HFFc6 (cell line): ENCODE measurements around the gene SLC8A1. TPM values are rescaled to one million over a fixed set of nuclear protein-coding genes. Genes with fewer than 3 reads are reported as not detected.

ENCODE experiments used
- DNase-seq: peaks from one replicate; pipeline ENCODE4 v3.0.0-alpha.2; 2018
- H3K27ac Mint-ChIP-seq: 2 replicates; pipeline ENCODE4 v1.8.0; 2020; ENCODE audit warnings: mild to moderate bottlenecking, mixed read lengths
- H3K27me3 Mint-ChIP-seq: 2 replicates; pipeline ENCODE4 v1.8.0; 2021; ENCODE audit warnings: mild to moderate bottlenecking, moderate library complexity, mixed read lengths; ENCODE audit not compliant: insufficient read depth
- H3K36me3 Mint-ChIP-seq: 2 replicates; pipeline ENCODE4 v1.8.0; 2021; ENCODE audit warnings: low read depth, mixed read lengths
- H3K4me1 Mint-ChIP-seq: 2 replicates; pipeline ENCODE4 v1.8.0; 2020; ENCODE audit warnings: low read depth, mixed read lengths
- H3K4me3 Mint-ChIP-seq: 2 replicates; pipeline ENCODE4 v1.8.0; 2020; ENCODE audit warnings: mild to moderate bottlenecking, moderate library complexity, mixed read lengths
- H3K9me3 Mint-ChIP-seq: 2 replicates; pipeline ENCODE4 v1.8.0; 2020; ENCODE audit warnings: mild to moderate bottlenecking, mixed read lengths
- total RNA-seq, 6 experiments: library from RNA; stranded (reverse); fragmentation: NEBNext Ultra II Directional; extraction: Animal tissue kit (Norgen Biotek cat#: 25700); gene quantifications; 2 replicates in 1 of 6; 3 replicates in 5 of 6; pipeline ENCODE4 v1.2.3, GENCODE V29; 2021
- TF ChIP-seq, protein P1 (sequence below): fragments of 200-600 bp; sonication (generic); IDR thresholded peaks from 2 replicates; pipeline ENCODE4 v1.5.0; 2021; ENCODE audit warnings: antibody characterized with exemption, mild to moderate bottlenecking

The SLC8A1 gene
- total RNA-seq, 6 experiments from 2014 or later: 71.5 to 96.9 (median 92.2) TPM

DNA sequence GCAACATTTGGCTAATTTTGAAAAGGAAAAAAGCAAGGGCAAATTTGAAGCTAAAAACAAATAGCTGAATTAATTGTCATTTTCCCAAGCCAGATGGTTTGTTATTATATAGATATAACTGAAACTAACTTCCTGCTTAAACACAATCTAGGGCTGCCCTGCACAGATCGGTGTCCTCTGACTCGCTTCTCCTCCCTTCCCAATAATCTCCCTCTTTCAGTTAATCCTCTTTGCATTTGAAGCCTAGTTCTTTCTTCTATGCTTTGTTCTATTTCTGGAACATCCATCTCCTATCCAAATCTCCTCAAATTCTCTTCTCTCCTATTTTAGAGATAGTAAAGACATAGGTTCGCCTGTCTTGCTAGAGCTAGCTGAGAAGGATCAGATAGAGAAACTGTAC is 328.1 kb downstream of the SLC8A1 start:
- H3K27me3 Mint-ChIP-seq: no peaks in the 10 kb centered on the region; the same call in 1 of the 2 replicates

DNA sequence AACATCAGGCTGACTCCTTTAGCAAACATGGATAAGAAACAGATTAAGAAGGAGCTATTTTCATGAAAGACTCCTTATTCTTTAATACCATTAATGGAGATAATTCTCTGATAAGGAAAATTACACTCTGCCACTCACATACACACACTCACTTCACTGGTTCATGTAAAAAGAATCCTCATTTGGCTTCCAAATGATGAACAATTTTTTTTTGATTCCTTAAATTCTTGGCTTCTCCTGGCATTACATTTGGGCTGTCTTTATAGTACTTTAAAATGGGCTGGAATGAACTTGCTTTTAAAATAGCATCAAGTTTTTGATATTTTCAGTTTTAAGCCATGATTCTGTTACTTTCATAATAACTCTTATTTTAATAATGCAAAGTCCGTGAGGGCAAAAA is 328.6 kb downstream of the SLC8A1 start:
- Mint-ChIP-seq H3K36me3 (peaks cover 34% of the 10 kb centered on the region), H3K4me3 (peak overlapping the region; percentile 72), H3K27me3 (no peaks in the 10 kb centered on the region; the same call in 1 of the 2 replicates), H3K4me1 (peaks cover 76% of the 10 kb centered on the region), H3K9me3 (no peaks in the 10 kb centered on the region), H3K27ac (peak overlapping the region; percentile 93)
- DNase-seq: peak; percentile 24
- TF ChIP-seq, protein P1, sequence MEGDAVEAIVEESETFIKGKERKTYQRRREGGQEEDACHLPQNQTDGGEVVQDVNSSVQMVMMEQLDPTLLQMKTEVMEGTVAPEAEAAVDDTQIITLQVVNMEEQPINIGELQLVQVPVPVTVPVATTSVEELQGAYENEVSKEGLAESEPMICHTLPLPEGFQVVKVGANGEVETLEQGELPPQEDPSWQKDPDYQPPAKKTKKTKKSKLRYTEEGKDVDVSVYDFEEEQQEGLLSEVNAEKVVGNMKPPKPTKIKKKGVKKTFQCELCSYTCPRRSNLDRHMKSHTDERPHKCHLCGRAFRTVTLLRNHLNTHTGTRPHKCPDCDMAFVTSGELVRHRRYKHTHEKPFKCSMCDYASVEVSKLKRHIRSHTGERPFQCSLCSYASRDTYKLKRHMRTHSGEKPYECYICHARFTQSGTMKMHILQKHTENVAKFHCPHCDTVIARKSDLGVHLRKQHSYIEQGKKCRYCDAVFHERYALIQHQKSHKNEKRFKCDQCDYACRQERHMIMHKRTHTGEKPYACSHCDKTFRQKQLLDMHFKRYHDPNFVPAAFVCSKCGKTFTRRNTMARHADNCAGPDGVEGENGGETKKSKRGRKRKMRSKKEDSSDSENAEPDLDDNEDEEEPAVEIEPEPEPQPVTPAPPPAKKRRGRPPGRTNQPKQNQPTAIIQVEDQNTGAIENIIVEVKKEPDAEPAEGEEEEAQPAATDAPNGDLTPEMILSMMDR: no peak

More for the DNA sequence above, 328.1 kb downstream of the SLC8A1 start:
- Mint-ChIP-seq H3K9me3 (no peaks in the 10 kb centered on the region), H3K36me3 (peaks cover 37% of the 10 kb centered on the region), H3K4me3 (peak overlapping the region; percentile 72), H3K4me1 (peaks cover 80% of the 10 kb centered on the region), H3K27ac (peak overlapping the region; percentile 93)
- no peak for DNase-seq
- TF ChIP-seq, protein P1: no peak

DNA sequence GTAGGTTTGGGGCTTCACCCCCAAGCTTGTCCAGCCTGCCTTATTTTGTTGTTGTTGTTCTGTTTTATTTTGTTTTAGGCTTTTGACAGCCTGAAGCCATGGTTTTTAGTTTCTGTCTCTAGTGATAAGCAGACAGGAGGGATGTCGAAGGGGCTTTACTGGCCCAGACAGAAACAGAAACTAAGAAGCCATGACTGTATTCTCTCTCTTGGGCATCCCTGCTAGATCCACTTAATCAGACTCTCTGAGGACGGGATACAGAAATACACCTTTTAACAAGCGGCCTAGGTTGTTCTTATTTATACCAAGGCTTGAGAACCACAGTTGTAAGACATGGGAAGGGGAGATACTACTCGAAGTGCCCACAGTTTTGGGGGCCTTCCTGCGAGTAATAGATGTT is 330.9 kb downstream of the SLC8A1 start:
- Mint-ChIP-seq H3K27ac (no peak overlapping the region; the same call in 1 of the 2 replicates), H3K4me1 (peaks cover 54% of the 10 kb centered on the region), H3K9me3 (no peaks in the 10 kb centered on the region), H3K27me3 (no peaks in the 10 kb centered on the region; the same call in 1 of the 2 replicates), H3K4me3 (no peak overlapping the region), H3K36me3 (peaks cover 32% of the 10 kb centered on the region)
- TF ChIP-seq, protein P1: no peak
- no peak for DNase-seq

DNA sequence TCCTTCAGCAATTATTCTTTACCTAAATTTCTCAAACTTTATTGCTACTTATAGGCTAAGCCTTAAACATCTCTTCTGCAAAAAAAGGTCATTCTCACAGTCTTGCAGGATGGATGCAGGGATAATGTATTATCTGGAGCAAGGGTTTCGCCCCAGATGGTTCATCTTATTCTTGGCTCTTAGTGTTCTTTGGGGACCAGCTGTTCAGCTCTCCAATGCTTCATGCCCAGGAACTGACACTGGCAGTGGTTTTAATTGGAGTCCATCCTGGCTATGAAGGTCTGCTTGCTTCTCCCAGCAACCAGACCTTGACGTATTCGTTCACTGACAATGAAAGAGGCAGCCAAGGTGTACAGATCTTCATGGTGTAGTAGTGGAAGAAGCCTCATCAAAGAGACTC is 331.9 kb downstream of the SLC8A1 start:
- TF ChIP-seq, protein P1: no peak
- Mint-ChIP-seq H3K4me1 (peaks cover 54% of the 10 kb centered on the region), H3K27ac (no peak overlapping the region), H3K36me3 (peaks cover 32% of the 10 kb centered on the region), H3K4me3 (no peak overlapping the region), H3K27me3 (no peaks in the 10 kb centered on the region; the same call in 1 of the 2 replicates), H3K9me3 (no peaks in the 10 kb centered on the region)
- no peak for DNase-seq

DNA sequence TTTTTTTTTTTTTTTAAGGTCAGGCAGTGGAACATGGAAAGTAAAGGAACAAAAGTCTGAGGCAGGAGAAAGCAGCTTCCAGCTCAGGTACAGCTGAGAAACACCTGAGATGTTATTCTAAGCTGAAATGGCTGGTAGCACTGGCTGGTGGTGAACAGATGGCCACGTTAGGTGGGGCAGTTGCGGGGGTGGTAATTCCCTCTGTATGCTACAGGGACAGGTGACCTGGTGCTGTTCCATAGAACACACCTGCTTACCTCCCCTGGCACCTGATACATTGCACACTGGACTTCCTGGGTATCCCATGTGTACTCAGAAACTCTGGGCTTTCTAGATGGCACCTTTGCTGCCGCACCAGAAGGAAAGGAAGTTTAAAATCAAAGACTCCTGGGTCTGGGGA is 333.3 kb downstream of the SLC8A1 start:
- H3K27ac Mint-ChIP-seq: no peak overlapping the region
- H3K27me3 Mint-ChIP-seq: no peaks in the 10 kb centered on the region
- H3K36me3 Mint-ChIP-seq: peaks cover 41% of the 10 kb centered on the region
- H3K4me1 Mint-ChIP-seq: peaks cover 54% of the 10 kb centered on the region
- no peak for DNase-seq
- H3K4me3 Mint-ChIP-seq: no peak overlapping the region
- H3K9me3 Mint-ChIP-seq: no peaks in the 10 kb centered on the region
- TF ChIP-seq, protein P1: no peak
